HCT116 (cell line): Measurements from ENCODE around the gene C1S. TPM values are rescaled to one million over a fixed set of nuclear protein-coding genes. Genes with fewer than 3 reads are reported as not detected.

Experiments used
- ATAC-seq: fragments of 200-7000 bp; cut with Tn5 transposase; 2 replicates; pipeline ENCODE4 v1.9.1; 2020; ENCODE audit warnings: mild to moderate bottlenecking, moderate library complexity
- BruUV-seq: library from RNA; stranded (reverse); fragments of 400-500 nt; replicated peaks from 2 replicates; lab custom pipeline; 2021; lab: Mats Ljungman, UMichigan
- CTCF ChIA-PET: fragments of 300-600 bp; sonication (Branson Sonifier 250); formaldehyde crosslinking; loops from one replicate; lab custom pipeline; 2021; ENCODE audit warnings: antibody characterized with exemption; lab: Charles Lee
- POLR2A ChIA-PET: fragments of 300-600, 350-600 bp; sonication (Branson Sonifier 250); formaldehyde crosslinking; loops from one replicate; lab custom pipeline; 2021; ENCODE audit warnings: antibody characterized with exemption; lab: Charles Lee
- RAD21 ChIA-PET, 2 experiments: fragments of 300-600 bp; sonication (Branson Sonifier 250); formaldehyde crosslinking; loops; one replicate each; lab custom pipeline; 2023; ENCODE audit warnings: low total read pairs in 2 of 2; ENCODE audit not compliant: uncharacterized antibody in 2 of 2, unreplicated experiment in 2 of 2, low non-redundant PET in 1 of 2; lab: Charles Lee
- DNase-seq: peaks from one replicate; pipeline ENCODE4 v3.0.0-alpha.2; 2010; ENCODE audit warnings: low read depth, low spot score
- H2AFZ ChIP-seq: fragments of 200-600 bp; shearing (Covaris generic), sonication (generic); 2 replicates; pipeline ENCODE4 v1.6.1; 2017; ENCODE audit warnings: low read depth, mixed run types, mixed read lengths, antibody characterized with exemption, low read length; ENCODE audit not compliant: poor library complexity, severe bottlenecking
- H3K27ac ChIP-seq: 2 replicates; pipeline ENCODE4 v1.5.1; 2012; ENCODE audit warnings: low read depth, low read length
- H3K27me3 ChIP-seq: fragments of 200-600 bp; sonication (generic); 2 replicates; pipeline ENCODE4 v1.6.1; 2016; ENCODE audit warnings: mixed run types, low read length, mixed read lengths; ENCODE audit not compliant: insufficient read depth
- H3K36me3 ChIP-seq, 2 experiments: fragments of 200-500 bp in 1 of 2; fragments of 200-600 bp in 1 of 2; sonication (Bioruptor generic) in 1 of 2; sonication (generic) in 1 of 2; 2 replicates each; pipeline versions ENCODE4 v1.5.1 to v1.6.1; 2014 to 2016; ENCODE audit warnings: low read length in 2 of 2, inconsistent platforms in 1 of 2, mixed read lengths in 1 of 2, mixed run types in 1 of 2; ENCODE audit not compliant: insufficient read depth in 2 of 2, control insufficient read depth in 1 of 2
- H3K4me1 ChIP-seq, 2 experiments: fragments of 200-600 bp in 1 of 2; sonication (generic) in 1 of 2; 2 replicates each; pipeline versions ENCODE4 v1.5.1 to v1.6.1; 2012 to 2017; ENCODE audit warnings: low read length in 2 of 2, inconsistent platforms in 1 of 2, mild to moderate bottlenecking in 1 of 2, mixed read lengths in 1 of 2, mixed run types in 1 of 2, moderate library complexity in 1 of 2; ENCODE audit not compliant: insufficient read depth in 2 of 2, control insufficient read depth in 1 of 2
- H3K4me2 ChIP-seq: fragments of 200-600 bp; sonication (generic); 2 replicates; pipeline ENCODE4 v1.6.1; 2017; ENCODE audit warnings: mixed run types, low read length, mixed read lengths
- H3K4me3 ChIP-seq, 2 experiments: fragments of 200-600 bp in 1 of 2; sonication (generic) in 1 of 2; replicated peaks in 1 of 2; 2 replicates each; pipeline ENCODE4 v1.5.1; 2011 to 2016; ENCODE audit warnings: low read length in 2 of 2, control low read depth in 1 of 2, low read depth in 1 of 2, mild to moderate bottlenecking in 1 of 2, mixed read lengths in 1 of 2, mixed run types in 1 of 2
- H3K79me2 ChIP-seq: fragments of 200-600 bp; sonication (generic); 2 replicates; pipeline ENCODE4 v1.6.1; 2017; ENCODE audit warnings: mild to moderate bottlenecking, mixed run types, low read length, moderate library complexity, mixed read lengths; ENCODE audit not compliant: insufficient read depth
- H3K9ac ChIP-seq: fragments of 200-600 bp; sonication (generic); 2 replicates; pipeline ENCODE4 v1.6.1; 2016; ENCODE audit warnings: low read length, mixed read lengths
- H3K9me2 ChIP-seq: fragments of 200-600 bp; sonication (generic), shearing (Covaris generic); 2 replicates; pipeline ENCODE4 v1.6.1; 2017; ENCODE audit warnings: mixed run types, mild to moderate bottlenecking, moderate library complexity; ENCODE audit not compliant: insufficient read depth
- H3K9me3 ChIP-seq, 2 experiments: fragments of 200-500 bp in 1 of 2; fragments of 200-600 bp in 1 of 2; sonication (Bioruptor generic) in 1 of 2; sonication (generic) in 1 of 2; 2 replicates each; pipeline ENCODE4 v1.6.1; 2014 to 2017; ENCODE audit warnings: low read length in 2 of 2, mixed read lengths in 2 of 2, inconsistent platforms in 1 of 2, low read depth in 1 of 2, mild to moderate bottlenecking in 1 of 2, mixed run types in 1 of 2, moderate library complexity in 1 of 2; ENCODE audit not compliant: control insufficient read depth in 1 of 2, insufficient read depth in 1 of 2
- H4K20me1 ChIP-seq: fragments of 200-600 bp; sonication (generic), shearing (Covaris generic); 2 replicates; pipeline ENCODE4 v1.6.1; 2017; ENCODE audit warnings: mixed run types, mild to moderate bottlenecking, moderate library complexity; ENCODE audit not compliant: insufficient read depth
- CBX3 ChIP-seq: IDR thresholded peaks from 2 replicates; pipeline ENCODE4 v1.6.1; 2012; ENCODE audit warnings: low read depth
- CEBPB ChIP-seq: IDR thresholded peaks from 2 replicates; pipeline ENCODE4 v1.6.1; 2012; ENCODE audit warnings: low read depth
- EGR1 ChIP-seq: IDR thresholded peaks from 2 replicates; pipeline ENCODE4 v1.6.1; 2012; ENCODE audit warnings: low read depth
- EZH2 ChIP-seq: fragments of 200-600 bp; sonication (generic); IDR thresholded peaks from 2 replicates; pipeline ENCODE4 v1.6.1; 2017; ENCODE audit warnings: antibody characterized with exemption, mixed run types
- EZH2phosphoT487 ChIP-seq: fragments of 200-600 bp; IDR thresholded peaks from 2 replicates; pipeline ENCODE4 v1.6.1; 2018; ENCODE audit warnings: antibody characterized with exemption, borderline replicate concordance
- FOSL1 ChIP-seq: IDR thresholded peaks from 2 replicates; pipeline ENCODE4 v1.6.1; 2012; ENCODE audit warnings: low read depth
- JUND ChIP-seq: IDR thresholded peaks from 2 replicates; pipeline ENCODE4 v1.6.1; 2012
- MAX ChIP-seq: IDR thresholded peaks from 2 replicates; pipeline ENCODE4 v1.6.1; 2012
- POLR2A ChIP-seq: IDR thresholded peaks from 2 replicates; pipeline ENCODE4 v1.7.0; 2011; ENCODE audit warnings: borderline replicate concordance; ENCODE audit not compliant: insufficient read depth, insufficient read length; ENCODE audit errors: extremely low read depth
- POLR2AphosphoS5 ChIP-seq: IDR thresholded peaks from 2 replicates; pipeline ENCODE4 v1.6.1; 2011; ENCODE audit warnings: mild to moderate bottlenecking, low read depth, low read length, moderate library complexity
- SRF ChIP-seq: IDR thresholded peaks from 2 replicates; pipeline ENCODE4 v1.6.1; 2012; ENCODE audit warnings: low read depth
- TCF7L2 ChIP-seq: IDR thresholded peaks from 2 replicates; pipeline ENCODE4 v1.7.0; 2011; ENCODE audit warnings: borderline replicate concordance, inconsistent platforms; ENCODE audit not compliant: insufficient read depth, insufficient read length; ENCODE audit errors: extremely low read depth
- YY1 ChIP-seq: IDR thresholded peaks from 2 replicates; pipeline ENCODE4 v1.6.1; 2011; ENCODE audit warnings: low read length, low read depth, moderate library complexity, mild to moderate bottlenecking; ENCODE audit not compliant: insufficient replicate concordance; ENCODE audit errors: extremely low read depth
- ZFX ChIP-seq: fragments of 450-650 bp; IDR thresholded peaks from 2 replicates; pipeline ENCODE4 v1.6.1; 2017
- ZNF274 ChIP-seq: fragments of 200-500 bp; sonication (Bioruptor generic); IDR thresholded peaks from 2 replicates; pipeline ENCODE4 v1.6.1; 2014; ENCODE audit warnings: mild to moderate bottlenecking, low read depth, low read length, inconsistent platforms
- intact Hi-C: fragments of 100-400 bp; cut with micrococcal nuclease; formaldehyde crosslinking; loops from 2 replicates; pipeline ENCODE4 v1.10.0; 2022
- total RNA-seq: library from RNA; stranded (reverse); gene quantifications from one replicate; pipeline ENCODE4 v1.2.1, GENCODE V29; 2021; ENCODE audit not compliant: unreplicated experiment
- TF ChIP-seq, protein P1 (sequence below): IDR thresholded peaks from 2 replicates; pipeline ENCODE4 v1.6.1; 2011; ENCODE audit warnings: mild to moderate bottlenecking, low read length, moderate library complexity; ENCODE audit not compliant: insufficient replicate concordance; ENCODE audit errors: extremely low read depth
- TF ChIP-seq, protein P2 (sequence below), 3 experiments: fragments of 200-600 bp in 1 of 3; sonication (generic) in 1 of 3; IDR thresholded peaks in 2 of 3; conservative IDR thresholded peaks in 1 of 3; 2 replicates each; pipeline ENCODE4 v1.5.1; 2012 to 2017; ENCODE audit warnings: low read depth in 2 of 3, low read length in 2 of 3, antibody characterized with exemption in 1 of 3, borderline replicate concordance in 1 of 3, control low read depth in 1 of 3, mild to moderate bottlenecking in 1 of 3, mixed read lengths in 1 of 3, mixed run types in 1 of 3, moderate library complexity in 1 of 3; ENCODE audit not compliant: insufficient read depth in 1 of 3
- TF ChIP-seq, protein P3 (sequence below): IDR thresholded peaks from 2 replicates; pipeline ENCODE4 v1.6.1; 2012; ENCODE audit warnings: low read depth

Gene C1S
- total RNA-seq, 1 experiment from 2014 or later, result 2.4 TPM

DNA sequence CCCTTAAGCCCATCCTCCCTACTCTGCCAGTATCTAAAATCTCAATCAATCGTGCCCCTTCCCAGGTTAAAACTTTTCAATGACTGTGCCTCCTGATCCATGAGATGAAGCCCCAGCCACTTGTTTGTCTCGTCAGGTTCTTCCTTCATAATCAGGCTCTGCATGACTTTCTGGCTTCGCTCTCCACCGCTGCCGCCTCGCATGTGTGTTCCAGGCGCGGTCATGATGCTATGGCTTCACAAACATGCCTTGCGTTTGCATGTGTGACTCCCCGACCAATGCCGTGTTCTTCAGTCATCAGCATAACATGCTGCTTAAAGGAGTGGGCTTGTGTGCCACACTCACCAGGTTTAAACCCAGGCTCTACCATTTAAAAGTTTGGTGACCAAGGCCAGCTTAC, 53.5 kb downstream of the C1S start:
- no peaks in the 10 kb centered on the region for H4K20me1 ChIP-seq
- H3K9me3 ChIP-seq, result no peaks in the 10 kb centered on the region
- H3K79me2 ChIP-seq, result no peaks in the 10 kb centered on the region
- H3K9me2 ChIP-seq, result no peaks in the 10 kb centered on the region
- H3K27me3 ChIP-seq, result no peaks in the 10 kb centered on the region
- ATAC-seq, result no peak
- TF ChIP-seq YY1 (no peak), POLR2A (no peak), FOSL1 (no peak), ZFX (no peak), POLR2AphosphoS5 (no peak), TCF7L2 (no peak), EZH2phosphoT487 (no peak), JUND (no peak), CBX3 (no peak), ZNF274 (no peak), MAX (no peak), EZH2 (no peak), CEBPB (no peak), SRF (no peak), EGR1 (no peak)
- TF ChIP-seq, protein P1, sequence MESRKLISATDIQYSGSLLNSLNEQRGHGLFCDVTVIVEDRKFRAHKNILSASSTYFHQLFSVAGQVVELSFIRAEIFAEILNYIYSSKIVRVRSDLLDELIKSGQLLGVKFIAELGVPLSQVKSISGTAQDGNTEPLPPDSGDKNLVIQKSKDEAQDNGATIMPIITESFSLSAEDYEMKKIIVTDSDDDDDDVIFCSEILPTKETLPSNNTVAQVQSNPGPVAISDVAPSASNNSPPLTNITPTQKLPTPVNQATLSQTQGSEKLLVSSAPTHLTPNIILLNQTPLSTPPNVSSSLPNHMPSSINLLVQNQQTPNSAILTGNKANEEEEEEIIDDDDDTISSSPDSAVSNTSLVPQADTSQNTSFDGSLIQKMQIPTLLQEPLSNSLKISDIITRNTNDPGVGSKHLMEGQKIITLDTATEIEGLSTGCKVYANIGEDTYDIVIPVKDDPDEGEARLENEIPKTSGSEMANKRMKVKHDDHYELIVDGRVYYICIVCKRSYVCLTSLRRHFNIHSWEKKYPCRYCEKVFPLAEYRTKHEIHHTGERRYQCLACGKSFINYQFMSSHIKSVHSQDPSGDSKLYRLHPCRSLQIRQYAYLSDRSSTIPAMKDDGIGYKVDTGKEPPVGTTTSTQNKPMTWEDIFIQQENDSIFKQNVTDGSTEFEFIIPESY, result no peak
- TF ChIP-seq, protein P2, sequence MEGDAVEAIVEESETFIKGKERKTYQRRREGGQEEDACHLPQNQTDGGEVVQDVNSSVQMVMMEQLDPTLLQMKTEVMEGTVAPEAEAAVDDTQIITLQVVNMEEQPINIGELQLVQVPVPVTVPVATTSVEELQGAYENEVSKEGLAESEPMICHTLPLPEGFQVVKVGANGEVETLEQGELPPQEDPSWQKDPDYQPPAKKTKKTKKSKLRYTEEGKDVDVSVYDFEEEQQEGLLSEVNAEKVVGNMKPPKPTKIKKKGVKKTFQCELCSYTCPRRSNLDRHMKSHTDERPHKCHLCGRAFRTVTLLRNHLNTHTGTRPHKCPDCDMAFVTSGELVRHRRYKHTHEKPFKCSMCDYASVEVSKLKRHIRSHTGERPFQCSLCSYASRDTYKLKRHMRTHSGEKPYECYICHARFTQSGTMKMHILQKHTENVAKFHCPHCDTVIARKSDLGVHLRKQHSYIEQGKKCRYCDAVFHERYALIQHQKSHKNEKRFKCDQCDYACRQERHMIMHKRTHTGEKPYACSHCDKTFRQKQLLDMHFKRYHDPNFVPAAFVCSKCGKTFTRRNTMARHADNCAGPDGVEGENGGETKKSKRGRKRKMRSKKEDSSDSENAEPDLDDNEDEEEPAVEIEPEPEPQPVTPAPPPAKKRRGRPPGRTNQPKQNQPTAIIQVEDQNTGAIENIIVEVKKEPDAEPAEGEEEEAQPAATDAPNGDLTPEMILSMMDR (IDR thresholded peaks at IDR 0.05 in 2 of 3, conservative IDR thresholded peaks at IDR 0.05 in 1 of 3; ENCODE audit: borderline replicate concordance in 1 of 3, insufficient read depth in 1 of 3, low read depth in 2 of 3, low read length in 2 of 3), result no peak
- TF ChIP-seq, protein P3, sequence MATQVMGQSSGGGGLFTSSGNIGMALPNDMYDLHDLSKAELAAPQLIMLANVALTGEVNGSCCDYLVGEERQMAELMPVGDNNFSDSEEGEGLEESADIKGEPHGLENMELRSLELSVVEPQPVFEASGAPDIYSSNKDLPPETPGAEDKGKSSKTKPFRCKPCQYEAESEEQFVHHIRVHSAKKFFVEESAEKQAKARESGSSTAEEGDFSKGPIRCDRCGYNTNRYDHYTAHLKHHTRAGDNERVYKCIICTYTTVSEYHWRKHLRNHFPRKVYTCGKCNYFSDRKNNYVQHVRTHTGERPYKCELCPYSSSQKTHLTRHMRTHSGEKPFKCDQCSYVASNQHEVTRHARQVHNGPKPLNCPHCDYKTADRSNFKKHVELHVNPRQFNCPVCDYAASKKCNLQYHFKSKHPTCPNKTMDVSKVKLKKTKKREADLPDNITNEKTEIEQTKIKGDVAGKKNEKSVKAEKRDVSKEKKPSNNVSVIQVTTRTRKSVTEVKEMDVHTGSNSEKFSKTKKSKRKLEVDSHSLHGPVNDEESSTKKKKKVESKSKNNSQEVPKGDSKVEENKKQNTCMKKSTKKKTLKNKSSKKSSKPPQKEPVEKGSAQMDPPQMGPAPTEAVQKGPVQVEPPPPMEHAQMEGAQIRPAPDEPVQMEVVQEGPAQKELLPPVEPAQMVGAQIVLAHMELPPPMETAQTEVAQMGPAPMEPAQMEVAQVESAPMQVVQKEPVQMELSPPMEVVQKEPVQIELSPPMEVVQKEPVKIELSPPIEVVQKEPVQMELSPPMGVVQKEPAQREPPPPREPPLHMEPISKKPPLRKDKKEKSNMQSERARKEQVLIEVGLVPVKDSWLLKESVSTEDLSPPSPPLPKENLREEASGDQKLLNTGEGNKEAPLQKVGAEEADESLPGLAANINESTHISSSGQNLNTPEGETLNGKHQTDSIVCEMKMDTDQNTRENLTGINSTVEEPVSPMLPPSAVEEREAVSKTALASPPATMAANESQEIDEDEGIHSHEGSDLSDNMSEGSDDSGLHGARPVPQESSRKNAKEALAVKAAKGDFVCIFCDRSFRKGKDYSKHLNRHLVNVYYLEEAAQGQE, result no peak
- no peak overlapping the region for H3K4me2 ChIP-seq
- peaks cover 4 to 6% of the 10 kb centered on the region in 2 experiments; a peak in 2 of 4 replicates for H3K4me1 ChIP-seq
- no peak overlapping the region for H3K4me3 ChIP-seq
- ChIA-PET RAD21 (no interaction called here), CTCF (interaction anchor here (1.2 to 1.5 kb wide), 2 partner anchors 109 to 168 kb away, joined by 3 to 12 read pairs; no protein-coding TSS in a partner anchor), POLR2A (interaction anchor here (3.6 kb wide), 1 partner anchor 169 kb away, joined by 29 read pairs; the partner anchor contains the start of genes C12orf57 and RNU7-1)
- no peak overlapping the region for H2AFZ ChIP-seq
- no TSS peak for BruUV-seq
- no peak overlapping the region for H3K9ac ChIP-seq
- H3K36me3 ChIP-seq, result peaks cover 0 to 4% of the 10 kb centered on the region in 2 experiments; a peak in 1 of 4 replicates
- H3K27ac ChIP-seq, result no peak overlapping the region
- no peak for DNase-seq
- intact Hi-C loops, result no loop called here
